CD4-positive, alpha-beta T cell treated with Interleukin-12 subunit alpha and Interleukin-12 subunit beta, for 1 hour (primary cell): Measurements from ENCODE around the gene DPP7.
A peak's percentile ranks its signal among the peaks of the same experiment; 100 is the strongest.
"Not testable (repeated sequence)": the region's sequence is repeated elsewhere in the genome, so short reads cannot be mapped to it uniquely, and the experiment has no call there.

Source experiments
- DNase-seq: peaks from one replicate; pipeline ENCODE4 v3.0.0-alpha.2; 2020

DPP7 gene

DNA sequence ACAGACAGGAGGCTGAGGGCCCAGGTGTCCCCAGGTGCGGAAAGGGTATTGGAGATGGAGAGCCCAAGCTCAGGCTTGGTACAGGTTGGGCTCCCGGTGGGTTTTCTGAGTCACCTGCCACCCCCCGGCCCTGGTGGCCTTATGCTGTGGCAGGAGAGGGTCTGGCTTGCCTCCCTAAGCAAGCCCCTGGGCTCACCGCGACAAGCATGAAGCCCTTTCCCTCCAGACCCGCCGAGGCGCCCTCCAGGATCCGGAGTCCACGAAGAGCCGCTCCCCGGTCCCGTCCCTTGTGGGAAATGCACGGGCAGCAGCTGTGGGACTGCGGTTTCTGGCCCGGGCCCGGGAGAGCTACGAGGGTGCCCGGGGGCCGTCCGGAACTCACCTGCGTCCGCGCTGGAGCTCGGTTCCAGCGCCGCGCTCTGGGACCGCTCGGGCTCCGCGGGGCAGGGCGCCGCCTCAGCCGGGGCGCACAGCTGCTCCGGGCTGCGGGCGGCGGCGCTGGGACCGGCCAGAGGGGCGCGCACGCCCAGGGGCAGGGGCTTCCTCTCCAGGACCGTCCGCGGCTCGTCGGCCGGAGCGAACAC is 44.9 kb downstream of the DPP7 start:
- no peak for DNase-seq

DNA sequence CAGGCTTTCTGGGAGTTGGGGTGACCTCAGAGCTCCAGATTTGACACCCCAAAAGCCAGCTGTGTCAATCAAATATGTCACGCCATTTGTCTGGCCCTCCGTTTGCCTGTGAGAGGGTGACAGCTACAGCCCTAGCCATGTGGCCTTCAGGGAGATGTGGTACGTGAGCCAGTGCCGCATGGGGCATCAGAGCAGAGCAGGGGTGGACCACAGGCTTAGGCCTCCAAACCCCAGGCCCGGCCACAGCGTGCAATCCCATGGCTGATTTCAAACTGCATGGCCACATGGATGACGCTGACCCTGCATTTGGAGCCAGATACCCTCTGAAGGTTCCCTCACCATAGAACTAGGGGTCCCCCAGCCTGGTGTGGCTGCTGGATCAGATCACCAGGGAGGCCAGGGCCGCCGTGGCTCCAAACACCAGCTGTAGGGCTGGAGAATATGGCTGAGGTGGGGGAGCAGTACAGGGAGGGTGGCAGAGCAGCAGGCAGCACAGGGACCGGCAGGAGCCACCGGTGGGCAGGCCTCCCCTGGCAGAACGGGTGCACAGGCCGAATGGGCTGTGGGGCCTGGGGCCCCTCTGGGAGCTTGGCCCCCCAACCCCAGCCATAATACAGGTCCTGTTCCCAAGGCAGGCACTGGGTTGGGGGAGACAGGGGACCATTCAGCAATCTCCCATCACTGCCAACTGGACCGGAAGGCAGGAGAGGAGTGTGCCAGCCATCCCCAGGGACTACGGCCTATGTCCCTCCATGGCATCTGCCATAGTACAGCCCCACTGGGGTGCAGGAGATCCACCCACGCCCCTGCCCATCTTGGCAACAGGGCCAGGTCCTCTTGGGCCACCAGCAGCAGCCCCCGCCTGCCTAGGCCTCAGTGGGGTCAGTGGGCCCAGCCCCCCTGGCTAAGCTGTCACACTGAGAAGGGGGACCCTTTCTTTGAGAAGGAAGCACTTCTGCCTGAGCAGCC is 45.7 kb downstream of the DPP7 start:
- DNase-seq, result no peak

DNA sequence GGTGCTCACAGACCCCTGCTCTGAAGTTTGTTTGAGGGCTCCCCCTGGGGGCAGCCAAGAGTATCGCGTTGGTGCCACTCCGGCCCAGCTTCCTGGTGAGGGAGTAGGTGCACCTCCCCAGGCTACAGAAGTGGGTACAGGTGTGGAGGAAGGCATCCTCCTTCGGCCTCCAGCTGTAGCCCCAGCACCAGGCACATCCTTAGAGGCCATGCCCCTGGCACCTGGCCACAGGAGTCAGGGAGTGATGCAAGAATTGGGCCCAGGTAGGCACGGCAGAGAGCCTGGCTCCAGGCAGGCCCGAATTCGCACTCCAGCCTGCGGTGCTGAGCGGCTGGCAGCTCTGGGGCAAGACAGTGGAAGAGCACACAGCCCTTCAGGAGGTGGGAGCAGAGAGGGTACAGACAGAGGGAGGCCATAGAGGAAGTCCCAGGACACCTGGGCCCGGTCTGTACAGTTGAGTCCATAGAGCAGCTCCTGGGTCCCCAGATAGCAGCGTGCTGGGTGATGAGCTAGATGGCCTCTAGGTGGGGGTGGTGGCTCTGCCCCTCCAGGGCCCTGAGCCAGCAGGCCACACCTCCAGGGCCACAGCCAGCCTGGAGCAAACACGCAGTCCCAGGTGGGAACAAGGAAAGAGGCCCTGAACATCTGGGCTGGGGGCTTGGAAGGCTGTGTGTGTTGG is 46.5 kb downstream of the DPP7 start:
- peak; percentile 91 for DNase-seq

DNA sequence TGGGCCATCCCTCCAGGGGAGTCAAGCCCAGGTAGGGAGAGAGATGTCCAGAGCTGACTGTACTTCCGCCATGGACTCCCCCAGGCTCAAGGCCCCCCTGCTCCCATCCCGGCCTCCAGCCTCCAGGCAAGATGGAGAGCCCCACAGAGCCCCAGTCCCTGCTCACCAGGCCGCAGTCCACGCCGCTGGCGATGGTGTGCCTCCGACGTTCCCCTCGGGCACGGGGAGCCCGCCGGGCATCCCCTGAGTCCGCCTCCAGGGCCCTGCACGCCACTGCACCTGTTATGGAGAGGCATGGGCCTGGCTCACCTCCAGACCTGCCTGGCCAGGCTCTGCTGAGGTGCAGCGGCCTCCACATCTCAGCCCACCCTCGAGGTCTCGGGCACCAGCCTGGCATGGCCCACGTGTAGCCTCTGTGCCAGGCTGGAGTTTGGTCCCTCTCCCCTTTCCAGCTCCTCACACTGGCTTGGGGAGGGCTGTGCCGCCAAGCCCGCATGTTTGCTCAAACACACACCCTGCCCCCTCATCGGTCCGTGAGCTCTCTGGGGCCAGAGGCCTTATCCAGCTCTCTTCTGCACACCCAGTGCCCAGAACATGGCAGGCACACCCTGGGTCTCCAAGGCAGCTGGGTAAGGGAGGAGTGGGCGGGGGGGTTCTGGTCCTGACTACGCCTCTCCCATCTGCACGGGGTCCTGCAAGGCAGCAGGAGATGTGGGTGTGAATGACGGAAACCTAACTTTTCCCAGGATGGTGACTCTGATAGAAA is 48.3 kb downstream of the DPP7 start:
- no peak for DNase-seq

DNA sequence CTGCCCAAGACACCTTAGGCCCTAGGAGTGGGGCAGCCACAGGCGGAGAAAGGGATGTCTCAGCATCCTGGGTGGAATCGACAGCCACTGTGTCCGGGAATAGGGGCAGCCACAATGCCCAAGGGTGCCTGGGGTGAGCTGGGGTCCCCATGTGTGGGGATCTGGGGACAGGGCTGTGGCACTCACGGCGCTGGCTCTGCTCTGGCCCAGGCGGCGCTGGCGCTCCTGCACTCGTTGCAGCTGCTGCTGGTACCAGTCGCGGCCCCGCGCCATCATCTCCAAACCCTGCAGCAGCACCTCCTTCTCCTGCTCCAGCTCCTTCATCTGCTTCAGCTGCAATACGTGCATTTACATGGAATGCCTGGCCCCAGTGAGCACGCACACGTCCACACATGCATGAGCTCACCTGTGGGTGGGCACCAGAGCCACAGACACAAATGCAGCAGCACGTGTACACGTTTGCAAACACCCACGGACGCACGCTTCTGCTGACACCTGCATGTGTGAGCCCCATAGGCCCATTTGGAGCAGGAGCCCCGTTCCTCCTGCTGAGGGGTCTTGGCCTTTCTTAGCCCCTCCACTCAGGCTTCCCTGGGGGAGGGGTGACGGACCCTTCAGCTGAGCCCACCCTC is 49.1 kb downstream of the DPP7 start:
- no peak for DNase-seq

DNA sequence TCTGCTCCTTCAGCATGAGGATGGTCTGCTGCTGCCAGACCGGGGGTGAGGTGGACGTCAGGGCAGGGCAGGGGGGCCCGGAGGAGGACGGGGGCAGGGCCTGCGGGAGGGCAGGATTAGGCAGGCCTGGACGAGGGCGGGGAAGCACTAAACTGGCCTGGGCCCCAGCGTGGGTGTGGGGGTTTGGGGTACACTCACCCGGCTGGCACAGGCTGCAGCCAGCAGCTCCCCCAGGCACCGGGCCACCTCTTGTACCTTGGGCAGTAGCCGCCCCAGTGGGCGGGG is 49.7 kb downstream of the DPP7 start:
- DNase-seq, result no peak

DNA sequence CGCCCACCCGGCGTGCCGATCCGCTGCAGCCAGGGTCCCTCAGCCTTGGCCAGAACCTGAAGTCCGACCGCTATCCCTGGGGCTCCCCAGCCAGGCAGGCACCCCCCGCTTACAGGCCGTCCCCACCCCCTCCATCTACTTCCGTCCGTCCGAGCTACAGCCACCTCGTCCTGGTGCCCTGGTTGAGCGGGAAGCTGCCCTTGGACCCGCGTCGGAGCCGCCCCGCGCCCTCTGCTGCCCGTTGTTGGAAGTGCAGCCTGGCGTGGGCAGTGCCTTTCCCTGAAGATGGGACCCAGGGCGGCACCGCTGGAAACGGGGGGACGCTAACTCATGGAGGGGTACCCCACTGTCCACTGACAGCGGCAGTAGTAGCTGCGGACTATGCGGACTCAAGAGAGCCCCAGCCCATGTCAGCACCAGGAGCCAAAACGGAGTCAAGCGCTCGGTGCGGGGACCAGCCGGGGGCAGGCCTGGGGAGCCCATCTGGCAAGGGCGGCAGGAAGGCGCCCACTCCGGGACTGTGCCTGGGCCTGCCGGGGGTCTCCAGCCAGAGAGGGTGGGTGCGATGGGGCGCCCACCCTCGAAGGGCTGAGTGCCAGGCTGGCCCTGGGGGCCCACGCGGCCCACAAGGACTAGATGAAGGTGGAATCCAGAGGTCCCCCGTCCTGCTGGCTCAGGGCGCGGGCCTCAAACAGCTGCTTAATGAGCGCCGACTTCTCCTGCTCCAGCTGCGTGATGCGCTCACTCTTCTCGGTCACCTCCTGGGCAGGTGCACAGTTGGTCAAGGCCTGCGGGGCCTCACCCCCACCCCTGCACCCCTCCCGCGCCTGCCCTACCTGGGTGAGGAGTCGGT is 50.3 kb downstream of the DPP7 start:
- peak; percentile 64 for DNase-seq

DNA sequence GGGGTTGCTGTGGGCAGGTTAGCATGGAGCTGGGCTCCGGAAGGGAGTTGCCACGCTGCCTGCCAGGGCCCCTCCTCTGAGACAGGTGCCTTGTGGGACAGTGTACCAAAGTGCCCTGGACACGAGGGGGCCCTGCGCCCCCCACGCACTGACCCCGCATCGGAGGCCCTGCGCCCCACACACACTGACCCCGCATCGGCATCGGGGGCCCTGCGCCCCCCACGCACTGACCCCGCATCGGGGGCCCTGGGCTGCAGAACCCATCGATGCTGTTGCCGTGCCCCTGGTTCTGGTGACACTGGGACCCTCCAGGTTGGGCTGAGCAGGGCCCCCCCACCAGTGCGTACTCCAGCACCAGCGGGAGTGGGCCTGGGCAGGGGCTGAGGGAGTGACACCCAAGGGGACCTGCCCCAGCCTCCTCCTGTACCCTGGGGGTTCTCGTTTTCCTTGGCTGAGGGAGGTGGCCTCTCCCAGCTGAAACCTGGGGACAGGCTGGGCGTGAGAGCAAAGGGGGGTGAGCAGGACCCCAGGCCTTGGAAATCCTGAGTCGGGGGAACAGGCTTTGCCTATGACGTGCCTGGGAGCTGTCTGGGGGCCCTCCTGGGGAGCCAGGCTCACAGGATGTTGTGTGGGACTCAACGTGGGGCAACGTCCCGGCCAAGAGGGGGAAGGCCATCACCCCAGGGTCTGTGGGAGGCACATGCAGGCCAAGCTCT is 51.1 kb downstream of the DPP7 start:
- no peak for DNase-seq

DNA sequence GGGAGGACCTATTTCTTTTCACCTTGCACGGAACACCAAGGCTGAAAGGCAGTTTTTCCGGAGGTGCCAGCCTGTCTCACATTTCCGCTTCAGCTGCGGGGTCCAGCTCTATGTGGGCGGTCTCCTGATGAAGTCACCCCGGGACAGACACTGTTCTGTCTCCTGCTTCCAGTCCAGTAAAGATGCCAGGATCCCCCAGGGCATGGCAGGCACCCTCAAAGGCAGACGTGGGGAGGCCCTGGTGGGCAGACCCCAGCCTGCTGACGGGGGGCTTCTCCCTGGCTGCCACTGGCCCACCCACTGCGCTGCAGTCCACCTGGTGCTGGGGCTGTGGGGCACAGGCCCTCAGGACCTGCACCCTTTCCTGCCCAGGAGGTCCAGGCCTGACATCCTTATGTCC is 51.7 kb downstream of the DPP7 start:
- not testable (repeated sequence) for DNase-seq

DNA sequence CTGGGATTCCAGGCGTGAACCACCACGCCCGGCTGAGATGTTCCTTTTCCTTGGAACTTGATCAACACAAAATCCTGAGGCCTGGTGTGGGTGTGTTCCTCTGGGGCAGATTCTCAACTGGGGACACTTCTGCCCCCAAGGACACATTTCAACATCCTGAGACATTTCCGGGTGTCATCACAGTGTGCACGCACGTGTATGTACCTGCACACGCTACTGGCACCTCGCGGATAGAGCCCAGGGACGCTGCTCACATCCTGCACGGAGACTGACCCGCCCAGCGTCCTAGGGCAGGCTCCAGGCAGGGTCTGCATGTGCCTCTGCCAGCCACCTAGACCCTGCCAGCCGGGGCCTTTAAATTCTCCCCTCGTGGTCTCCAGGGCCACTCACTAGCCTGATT is 52.1 kb downstream of the DPP7 start:
- no peak for DNase-seq
